ENCODE measurements around the gene NUCB2.
"Not testable (repeated sequence)": the region's sequence is repeated elsewhere in the genome, so short reads cannot be mapped to it uniquely, and the experiment has no call there.

NUCB2 gene

DNA sequence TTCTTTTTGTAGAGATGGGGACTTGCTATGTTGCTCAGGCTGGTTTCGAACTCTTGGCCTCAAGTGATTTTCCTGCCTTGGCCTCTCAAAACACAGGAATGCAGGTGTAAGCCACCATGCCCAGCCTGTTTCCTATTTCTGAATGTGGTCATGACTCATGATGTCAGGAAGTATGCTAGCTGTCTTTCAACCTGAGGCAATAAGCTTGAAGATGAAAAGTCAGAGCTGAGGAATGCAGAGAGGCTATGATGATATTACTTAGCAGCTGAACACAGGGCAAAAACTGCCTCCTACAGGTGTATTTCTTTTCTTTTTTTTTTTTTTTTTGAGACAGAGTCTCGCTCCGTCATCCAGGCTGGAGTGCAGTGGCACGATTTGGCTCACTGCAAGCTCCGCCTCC lies 9.0 kb upstream of the NUCB2 start:
- no peak overlapping the region for H3K27ac ChIP-seq
- H3K4me2 ChIP-seq, result peak overlapping the region in 6 of 11 experiments; percentile 15 to 49 (median 37); a peak in 9 of 22 replicates
- no peaks in the 10 kb centered on the region for H3K27me3 ChIP-seq
- no peak overlapping the region for H3K9ac ChIP-seq
- H3K36me3 ChIP-seq, result no peaks in the 10 kb centered on the region
- no peaks in the 10 kb centered on the region for H3K9me3 ChIP-seq (replicated peaks in 1 of 11)
- H3K4me1 ChIP-seq, result peaks cover 8 to 20% (median 17%) of the 10 kb centered on the region in 10 experiments; a peak in 18 of 20 replicates
- H4K20me1 ChIP-seq, result no peaks in the 10 kb centered on the region
- no peak for TF ChIP-seq Cebpa-rat (IDR thresholded peaks at IDR 0.05)
- H3K4me3 ChIP-seq, result no peak overlapping the region

DNA sequence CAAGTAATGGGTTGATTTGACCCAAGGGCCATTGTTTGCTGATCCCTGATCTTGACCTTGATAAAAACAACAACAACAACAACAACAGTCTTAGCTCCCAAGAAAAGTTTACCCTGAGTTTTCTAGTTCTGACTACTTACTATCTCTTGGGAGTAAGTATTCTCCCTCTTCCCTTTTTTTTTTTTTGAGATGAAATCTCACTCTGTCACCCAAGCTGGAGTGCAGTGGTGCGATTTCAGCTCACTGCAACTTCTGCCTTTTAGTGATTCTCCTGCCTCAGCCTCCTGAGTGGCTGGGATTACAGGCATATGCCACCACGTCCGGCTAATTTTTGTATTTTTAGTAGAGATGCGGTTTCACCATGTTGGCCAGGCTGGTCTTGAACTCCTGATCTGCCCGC lies 8.0 kb upstream of the NUCB2 start:
- H3K27me3 ChIP-seq; H4K20me1 ChIP-seq; H3K4me3 ChIP-seq; H3K27ac ChIP-seq; H3K9ac ChIP-seq; H3K9me3 ChIP-seq (replicated peaks in 1 of 11); H3K36me3 ChIP-seq: not testable (repeated sequence)
- Histone ChIP-seq H3K4me1 (peaks cover 11 to 20% (median 17%) of the 10 kb centered on the region in 10 experiments; a peak in 18 of 20 replicates), H3K4me2 (peak overlapping the region in 8 of 11 experiments; percentile 8 to 49 (median 28); a peak in 11 of 22 replicates)

DNA sequence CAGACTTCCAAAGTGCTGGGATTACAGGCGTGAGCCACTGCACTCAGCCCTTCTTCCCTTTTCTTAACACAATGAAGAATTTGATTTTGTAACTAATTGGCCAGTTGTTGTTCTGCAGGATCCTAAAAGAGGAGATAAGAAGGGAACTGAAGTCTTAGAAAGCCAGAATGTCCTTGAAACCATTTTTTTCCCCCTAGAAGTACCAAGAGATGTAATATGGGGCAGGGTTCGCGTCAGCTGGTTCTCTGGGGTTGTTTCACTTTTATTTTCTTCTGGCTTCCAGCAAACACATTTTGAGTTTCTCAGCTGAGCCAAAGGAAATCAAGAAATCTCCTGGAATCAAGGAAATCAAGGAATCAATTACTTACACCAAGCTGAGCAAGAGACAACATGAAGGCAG lies 7.6 kb upstream of the NUCB2 start:
- H4K20me1 ChIP-seq, result no peaks in the 10 kb centered on the region
- no peak overlapping the region for H3K4me3 ChIP-seq
- no peaks in the 10 kb centered on the region for H3K9me3 ChIP-seq (replicated peaks in 1 of 11)
- no peaks in the 10 kb centered on the region for H3K27me3 ChIP-seq
- peaks cover 11 to 20% (median 17%) of the 10 kb centered on the region in 10 experiments; a peak in 18 of 20 replicates for H3K4me1 ChIP-seq
- no peak overlapping the region for H3K27ac ChIP-seq
- no peaks in the 10 kb centered on the region for H3K36me3 ChIP-seq
- no peak for TF ChIP-seq Cebpa-rat (IDR thresholded peaks at IDR 0.05)
- peak overlapping the region in 8 of 11 experiments; percentile 8 to 49 (median 28); a peak in 10 of 22 replicates for H3K4me2 ChIP-seq
- H3K9ac ChIP-seq, result no peak overlapping the region

DNA sequence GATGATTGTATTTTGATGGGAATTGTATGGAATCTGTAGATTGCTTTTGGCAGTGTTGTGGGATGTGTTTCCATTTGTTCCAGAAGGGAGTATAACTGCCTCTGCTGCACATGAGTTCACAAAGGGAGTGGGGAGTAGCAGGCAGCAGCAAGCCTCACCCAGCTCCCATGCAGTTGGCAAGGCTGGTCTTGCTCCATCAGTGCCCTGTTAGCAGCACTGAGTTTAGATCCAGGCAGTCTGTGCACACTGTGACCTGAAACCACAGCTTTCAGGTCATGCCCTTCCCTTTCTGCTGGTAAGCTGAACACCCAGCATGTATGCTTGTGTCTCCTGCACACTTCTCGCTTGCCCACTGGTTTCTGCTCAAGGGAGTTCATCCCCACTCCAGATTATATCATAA lies 3.7 kb upstream of the NUCB2 start:
- peaks cover 27 to 37% (median 33%) of the 10 kb centered on the region in 10 experiments for H3K4me1 ChIP-seq
- H3K27ac ChIP-seq, result no peak overlapping the region
- H3K4me3 ChIP-seq, result no peak overlapping the region
- no peaks in the 10 kb centered on the region for H3K27me3 ChIP-seq
- H3K9ac ChIP-seq, result no peak overlapping the region
- TF ChIP-seq Cebpa-rat (IDR thresholded peaks at IDR 0.05), result no peak
- no peaks in the 10 kb centered on the region for H3K9me3 ChIP-seq (replicated peaks in 1 of 11)
- H3K36me3 ChIP-seq, result no peaks in the 10 kb centered on the region
- H3K4me2 ChIP-seq, result no peak overlapping the region
- no peaks in the 10 kb centered on the region for H4K20me1 ChIP-seq

DNA sequence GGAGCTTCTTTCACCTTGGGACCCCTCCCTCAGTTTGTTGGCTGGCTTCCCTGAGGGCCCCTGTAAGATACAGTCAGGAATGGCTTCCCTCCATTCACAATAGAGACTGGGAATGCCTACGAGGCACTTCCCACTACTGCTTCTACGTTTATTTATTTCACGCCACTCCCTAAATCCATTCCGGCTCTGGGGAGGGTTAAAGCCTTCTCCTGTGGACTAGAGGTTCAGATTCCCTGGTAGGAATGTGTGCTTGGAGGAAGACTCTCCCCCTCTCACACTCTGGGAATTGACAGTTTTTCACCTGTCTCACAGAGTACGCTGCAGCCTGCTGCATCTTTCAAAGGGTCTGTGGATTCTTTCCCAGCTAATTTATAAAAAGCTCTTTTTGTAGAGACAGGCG lies 3.3 kb upstream of the NUCB2 start:
- Histone ChIP-seq H3K4me2 (no peak overlapping the region), H3K4me1 (peaks cover 23 to 37% (median 33%) of the 10 kb centered on the region in 10 experiments), H3K27me3 (no peaks in the 10 kb centered on the region), H4K20me1 (no peaks in the 10 kb centered on the region), H3K9ac (no peak overlapping the region), H3K4me3 (no peak overlapping the region), H3K27ac (no peak overlapping the region), H3K9me3 (replicated peaks in 1 of 11) (no peaks in the 10 kb centered on the region), H3K36me3 (no peaks in the 10 kb centered on the region)
- TF ChIP-seq Cebpa-rat (IDR thresholded peaks at IDR 0.05), result no peak

DNA sequence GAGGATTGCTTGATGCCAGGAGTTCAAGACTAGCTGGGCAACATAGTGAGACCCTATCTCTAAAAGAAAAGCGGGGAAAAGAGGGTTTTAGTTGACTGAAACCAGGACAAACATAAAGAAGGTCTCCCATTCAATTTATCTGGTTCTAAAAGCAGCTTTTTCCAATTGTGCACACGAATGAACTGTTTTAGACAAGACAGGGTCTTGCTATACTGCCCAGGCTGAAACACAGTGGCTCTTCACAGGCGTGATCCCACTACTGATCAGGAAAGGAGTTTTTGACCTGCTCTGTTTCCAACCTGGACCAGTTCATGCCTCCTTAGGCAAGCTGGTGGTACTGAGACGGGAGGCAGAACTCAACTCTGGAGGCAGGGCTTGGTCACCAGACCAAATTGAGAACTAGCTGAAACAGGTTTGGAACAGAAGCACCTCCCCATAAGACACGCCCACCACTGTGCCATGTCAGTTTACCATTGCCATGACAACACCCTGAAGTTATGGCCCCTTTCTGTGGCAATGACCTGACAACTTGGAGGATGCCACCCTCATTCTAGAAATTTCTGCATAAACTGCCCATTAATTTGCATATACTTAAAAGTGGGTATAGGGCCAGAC lies 2.8 kb upstream of the NUCB2 start:
- Histone ChIP-seq H3K9me3 (replicated peaks in 1 of 11) (no peaks in the 10 kb centered on the region), H3K9ac (no peak overlapping the region)
- no peak for TF ChIP-seq Cebpa-rat (IDR thresholded peaks at IDR 0.05)

DNA sequence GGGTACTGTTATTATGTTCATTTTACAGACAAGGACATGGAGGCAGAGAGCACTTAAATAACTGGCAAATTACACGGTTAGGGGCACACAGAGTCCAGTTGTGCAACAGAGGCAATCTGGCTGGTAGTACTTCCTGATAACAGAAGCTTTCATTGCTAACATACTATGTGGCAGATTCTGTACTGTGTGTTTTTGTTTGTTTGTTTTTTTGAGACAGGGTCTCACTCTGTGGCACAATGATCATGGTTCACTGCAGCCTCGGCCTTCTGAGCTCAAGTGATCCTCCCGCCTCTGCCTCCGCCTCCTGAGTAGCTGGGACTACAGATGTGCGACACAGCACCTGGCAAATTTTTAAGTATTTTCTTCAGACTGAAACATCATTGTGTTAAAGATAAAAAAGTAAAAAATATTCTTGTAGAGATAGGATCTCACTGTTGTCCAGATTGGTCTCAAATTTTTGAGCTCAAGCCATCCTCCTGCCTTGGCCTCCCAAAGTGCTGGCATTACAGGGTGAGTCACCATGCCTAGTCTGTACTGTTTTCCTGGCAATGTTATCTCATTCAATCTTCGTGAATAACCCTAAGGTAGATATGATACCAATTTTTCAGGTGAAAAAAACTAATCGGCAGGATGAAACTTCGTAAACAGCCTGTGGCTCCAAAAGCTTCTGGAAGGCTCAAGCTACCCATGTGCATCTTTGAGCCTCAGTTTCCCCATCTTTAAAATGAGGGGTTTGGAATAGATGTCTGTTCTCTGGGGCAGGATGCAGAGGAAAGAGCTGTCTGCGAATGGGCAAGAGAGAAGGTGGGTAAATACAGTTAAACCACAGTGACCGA lies 921 bp upstream of the NUCB2 start:
- peak overlapping the region; percentile 69 to 96 (median 82) for H3K4me3 ChIP-seq
- no peaks in the 10 kb centered on the region for H3K27me3 ChIP-seq
- H4K20me1 ChIP-seq, result no peaks in the 10 kb centered on the region
- peak in 2 of 11 experiments; percentile 31 to 56; a peak in 3 of 22 replicates for TF ChIP-seq Cebpa-rat (IDR thresholded peaks at IDR 0.05)
- no peaks in the 10 kb centered on the region for H3K9me3 ChIP-seq (replicated peaks in 1 of 11)
- peaks cover 14 to 40% (median 30%) of the 10 kb centered on the region in 10 experiments for H3K4me1 ChIP-seq
- peak overlapping the region; percentile 61 to 94 (median 88); a peak in 21 of 22 replicates for H3K27ac ChIP-seq
- H3K4me2 ChIP-seq, result peak overlapping the region; percentile 61 to 93 (median 85)
- peak overlapping the region; percentile 82 to 90 (median 87) for H3K9ac ChIP-seq
- peaks cover 0 to 10% (median 0%) of the 10 kb centered on the region in 11 experiments; a peak in 6 of 22 replicates for H3K36me3 ChIP-seq

More for the DNA sequence above, 2.8 kb upstream of the NUCB2 start:
- no peaks in the 10 kb centered on the region for H4K20me1 ChIP-seq
- H3K36me3 ChIP-seq, result no peaks in the 10 kb centered on the region
- H3K4me1 ChIP-seq, result peaks cover 17 to 35% (median 33%) of the 10 kb centered on the region in 10 experiments
- no peaks in the 10 kb centered on the region for H3K27me3 ChIP-seq
- no peak overlapping the region for H3K4me2 ChIP-seq
- no peak overlapping the region for H3K27ac ChIP-seq
- H3K4me3 ChIP-seq, result no peak overlapping the region

DNA sequence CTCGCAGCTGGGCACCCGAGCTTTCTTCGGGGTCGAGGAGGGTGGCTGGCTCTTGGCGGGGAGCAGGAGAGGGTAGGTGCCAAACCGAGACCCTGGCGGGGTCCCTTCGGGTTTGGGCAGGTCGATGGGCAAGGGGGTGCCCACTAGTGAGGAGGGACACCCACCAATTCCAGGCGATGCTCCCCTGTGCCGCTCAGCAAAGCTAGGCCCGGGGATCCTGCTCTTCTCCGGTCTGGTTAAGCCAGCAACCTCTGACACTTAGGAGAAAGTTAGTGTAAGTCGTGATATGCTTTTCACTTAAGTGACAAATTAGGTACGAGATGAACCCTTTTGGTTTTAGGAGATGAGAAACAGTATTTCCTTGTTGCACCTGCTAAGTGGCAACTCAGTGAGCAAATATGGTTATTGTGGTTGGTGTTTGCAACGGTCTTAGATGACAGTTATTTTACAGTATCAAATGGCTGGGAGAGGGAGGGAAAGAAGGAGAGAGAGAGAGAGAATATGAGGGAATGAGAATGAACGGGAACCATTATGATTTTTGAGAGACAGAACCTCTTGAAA lies 565 bp downstream of the NUCB2 start:
- peaks cover 14 to 41% (median 30%) of the 10 kb centered on the region in 10 experiments for H3K4me1 ChIP-seq

DNA sequence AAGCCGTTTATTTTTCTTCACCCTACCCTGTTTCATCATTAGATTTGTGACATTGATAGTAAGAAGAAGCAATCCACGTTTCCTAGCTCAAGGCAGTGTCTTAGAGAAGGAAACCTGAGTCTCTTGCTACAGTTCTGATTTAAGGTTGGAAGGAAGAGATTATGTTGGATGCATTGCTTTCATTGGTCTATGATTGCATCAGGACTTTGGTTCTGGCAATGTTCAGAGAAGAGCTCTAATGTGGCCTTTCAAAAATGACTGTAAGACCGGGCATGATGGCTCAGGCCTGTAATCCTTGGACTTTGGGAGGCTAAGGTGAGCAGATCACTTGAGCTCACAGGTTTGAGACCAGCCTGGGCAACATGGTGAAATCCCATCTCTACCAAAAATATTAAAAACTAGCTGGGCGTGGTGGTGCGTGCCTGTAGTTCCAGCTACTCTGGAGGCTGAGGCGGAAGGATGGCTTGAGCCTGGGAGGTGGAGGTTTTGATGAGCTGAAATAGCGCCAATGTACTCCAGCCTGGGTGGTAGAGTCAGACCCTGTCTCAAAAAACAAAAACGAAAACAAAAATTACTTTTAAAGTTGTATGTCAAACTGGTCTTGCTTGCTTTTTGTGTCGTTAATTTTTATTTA lies 4.1 kb downstream of the NUCB2 start:
- Histone ChIP-seq H3K27me3 (no peaks in the 10 kb centered on the region), H4K20me1 (no peaks in the 10 kb centered on the region), H3K4me2 (no peak overlapping the region), H3K27ac (no peak overlapping the region), H3K9me3 (replicated peaks in 1 of 11) (no peaks in the 10 kb centered on the region), H3K36me3 (peaks cover 0 to 48% (median 28%) of the 10 kb centered on the region in 11 experiments; a peak in 16 of 22 replicates), H3K9ac (no peak overlapping the region), H3K4me3 (no peak overlapping the region), H3K4me1 (peaks cover 10 to 26% (median 24%) of the 10 kb centered on the region in 10 experiments)
- no peak for TF ChIP-seq Cebpa-rat (IDR thresholded peaks at IDR 0.05)

More for the DNA sequence above, 565 bp downstream of the NUCB2 start:
- H3K36me3 ChIP-seq, result peaks cover 0 to 14% (median 0%) of the 10 kb centered on the region in 11 experiments; a peak in 7 of 22 replicates
- peak overlapping the region; percentile 82 to 90 (median 87) for H3K9ac ChIP-seq
- H3K9me3 ChIP-seq (replicated peaks in 1 of 11), result no peaks in the 10 kb centered on the region
- peak overlapping the region; percentile 56 to 94 (median 88); a peak in 21 of 22 replicates for H3K27ac ChIP-seq
- no peak for TF ChIP-seq Cebpa-rat (IDR thresholded peaks at IDR 0.05)
- peak overlapping the region; percentile 69 to 96 (median 82) for H3K4me3 ChIP-seq
- no peaks in the 10 kb centered on the region for H4K20me1 ChIP-seq
- peak overlapping the region; percentile 61 to 93 (median 82) for H3K4me2 ChIP-seq
- H3K27me3 ChIP-seq, result no peaks in the 10 kb centered on the region

Measured in BLaER1 treated with 17β-estradiol and CSF1 and Interleukin-3, amounts not matched to agents 10 nM and 100 nM (cell line).